Amygdala (tissue), 56 donors: Measurements from ENCODE around the gene CFAP43.

Experiments
- DNase-seq, 56 donors: peaks; one replicate each; lab custom pipeline; 2025; lab: John Stamatoyannopoulos, UW

CFAP43 gene

DNA sequence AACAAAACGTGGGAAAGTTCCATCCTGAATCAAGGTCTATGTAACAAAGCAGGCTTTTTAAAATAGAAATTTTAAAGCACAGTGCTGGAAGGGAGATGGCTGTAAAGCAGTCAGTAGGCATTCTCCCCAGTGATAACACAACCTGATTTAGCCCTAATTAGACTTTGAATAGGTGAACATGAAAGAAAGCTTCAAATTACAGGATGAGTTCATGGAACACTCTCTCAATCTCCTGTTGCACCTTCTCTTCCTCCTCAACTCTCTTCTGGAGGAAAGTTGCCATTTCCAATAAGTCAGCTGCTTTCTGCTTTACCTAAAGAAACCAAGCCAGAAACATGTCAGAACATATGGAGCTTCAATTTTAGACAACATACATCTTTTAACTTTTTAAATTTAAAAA is 90.1 kb downstream of the CFAP43 start:
- no peak for DNase-seq

DNA sequence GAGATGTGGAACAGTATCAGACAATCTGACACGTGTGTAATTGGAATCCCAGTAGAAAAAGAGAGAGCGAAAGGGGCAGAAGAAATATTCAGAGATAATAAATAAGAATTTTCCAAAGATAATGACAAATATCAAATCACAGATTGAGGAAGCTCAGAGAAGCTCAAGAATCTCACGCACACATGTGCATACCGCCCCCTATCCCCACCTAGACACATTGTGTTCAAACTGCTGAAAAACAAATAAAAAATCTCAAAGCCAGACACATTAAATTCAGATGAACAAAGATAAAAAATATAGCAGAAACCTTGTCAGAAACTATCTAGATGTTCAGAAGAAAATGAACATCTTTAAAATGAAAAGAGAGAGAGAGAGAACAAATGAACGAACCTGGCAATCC is 92.9 kb downstream of the CFAP43 start:
- DNase-seq = no peak

DNA sequence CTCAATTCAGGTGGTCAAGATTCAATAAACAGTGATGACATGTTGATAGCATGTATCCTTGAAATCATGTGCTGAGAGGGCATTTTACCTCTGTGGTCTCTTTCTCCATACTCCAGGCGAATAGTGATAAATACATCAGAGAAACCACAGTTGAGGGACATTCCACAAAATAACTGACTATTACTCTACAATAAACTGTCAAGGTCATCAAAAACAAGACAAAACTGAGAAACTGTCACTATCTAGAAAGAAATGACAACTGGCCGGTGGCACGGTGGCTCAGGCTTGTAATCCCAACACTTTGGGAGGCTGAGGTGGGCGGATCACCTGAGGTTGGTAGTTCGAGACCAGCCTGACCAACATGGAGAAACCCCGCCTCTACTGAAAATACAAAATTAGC is 94.0 kb downstream of the CFAP43 start:
- no peak for DNase-seq

DNA sequence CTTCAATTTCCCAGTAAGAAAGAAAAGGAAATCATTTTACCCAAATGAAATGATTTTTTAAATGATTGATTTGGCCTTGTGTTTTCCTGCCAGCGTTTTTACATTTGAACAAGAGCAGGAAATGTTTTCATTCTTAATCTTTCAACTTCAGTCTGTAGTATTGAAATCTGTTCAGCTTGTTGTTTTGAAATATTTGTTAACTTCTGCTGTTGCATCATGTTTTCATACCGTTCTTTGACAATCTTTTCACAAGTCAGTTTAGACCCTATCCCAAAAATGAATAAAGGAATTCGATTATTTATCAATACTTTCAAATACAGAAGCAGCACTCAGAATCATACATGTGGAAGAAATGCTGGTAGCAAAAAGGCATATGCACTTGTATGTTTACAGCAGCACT is 102.1 kb downstream of the CFAP43 start:
- no peak for DNase-seq

DNA sequence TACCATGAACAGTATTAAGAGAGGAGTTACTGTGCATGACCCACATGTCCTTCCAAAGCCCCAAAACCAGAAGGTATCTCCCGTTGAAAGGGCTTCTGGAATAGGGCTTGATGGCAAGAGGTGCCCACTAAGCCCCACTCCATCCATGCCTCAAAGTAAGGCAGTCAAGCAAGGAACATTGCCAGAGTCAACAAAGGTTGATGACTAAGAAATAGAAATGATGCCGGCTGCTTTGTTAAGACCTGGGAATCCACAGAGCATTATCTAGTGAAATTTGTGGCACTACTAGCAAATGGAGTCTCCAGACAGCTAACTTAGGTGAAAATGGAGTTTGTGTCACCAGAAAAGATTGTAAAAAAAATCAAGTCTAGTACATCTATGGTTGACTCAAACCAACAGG is 104.0 kb downstream of the CFAP43 start:
- DNase-seq = no peak

DNA sequence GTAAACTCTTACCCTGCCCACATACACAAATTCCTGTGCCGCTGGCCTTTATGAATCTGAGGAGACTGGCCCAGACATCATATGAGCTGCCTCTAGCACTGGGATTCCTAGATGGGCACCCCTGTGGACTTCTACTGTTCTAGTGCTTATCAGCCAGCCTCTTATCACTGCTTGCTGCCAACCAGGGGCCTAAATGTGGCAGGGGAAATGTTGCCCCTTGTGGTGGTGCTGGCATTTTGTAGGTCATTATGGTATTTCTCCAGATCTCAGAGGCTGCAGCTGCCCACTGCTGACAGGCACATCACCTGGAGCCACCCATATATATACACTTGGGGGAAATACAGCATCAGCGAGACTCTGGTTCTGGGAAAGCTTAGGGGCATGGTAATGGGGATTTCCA is 104.8 kb downstream of the CFAP43 start:
- DNase-seq = peak in 7 of 56 donors; percentile 3 to 19 (median 7)

DNA sequence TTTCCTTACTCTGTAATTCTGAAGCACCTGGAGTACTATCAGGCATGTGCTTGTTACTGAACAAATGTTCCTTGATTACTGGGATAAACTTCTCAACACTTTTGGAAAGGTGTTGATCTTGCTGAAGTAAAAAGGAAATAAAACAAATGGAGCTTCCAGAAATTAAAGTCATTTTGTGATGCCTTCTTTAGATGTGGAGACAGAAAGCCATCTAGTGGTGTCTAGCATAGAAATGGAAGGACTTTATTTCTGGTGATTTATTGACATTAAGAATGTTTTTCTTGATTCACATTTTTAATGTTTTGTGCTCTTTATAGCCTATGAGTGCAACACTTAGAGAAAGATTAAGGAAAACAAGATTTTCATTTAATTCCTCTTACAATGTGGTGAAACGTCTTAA is 108.8 kb downstream of the CFAP43 start:
- no peak for DNase-seq

DNA sequence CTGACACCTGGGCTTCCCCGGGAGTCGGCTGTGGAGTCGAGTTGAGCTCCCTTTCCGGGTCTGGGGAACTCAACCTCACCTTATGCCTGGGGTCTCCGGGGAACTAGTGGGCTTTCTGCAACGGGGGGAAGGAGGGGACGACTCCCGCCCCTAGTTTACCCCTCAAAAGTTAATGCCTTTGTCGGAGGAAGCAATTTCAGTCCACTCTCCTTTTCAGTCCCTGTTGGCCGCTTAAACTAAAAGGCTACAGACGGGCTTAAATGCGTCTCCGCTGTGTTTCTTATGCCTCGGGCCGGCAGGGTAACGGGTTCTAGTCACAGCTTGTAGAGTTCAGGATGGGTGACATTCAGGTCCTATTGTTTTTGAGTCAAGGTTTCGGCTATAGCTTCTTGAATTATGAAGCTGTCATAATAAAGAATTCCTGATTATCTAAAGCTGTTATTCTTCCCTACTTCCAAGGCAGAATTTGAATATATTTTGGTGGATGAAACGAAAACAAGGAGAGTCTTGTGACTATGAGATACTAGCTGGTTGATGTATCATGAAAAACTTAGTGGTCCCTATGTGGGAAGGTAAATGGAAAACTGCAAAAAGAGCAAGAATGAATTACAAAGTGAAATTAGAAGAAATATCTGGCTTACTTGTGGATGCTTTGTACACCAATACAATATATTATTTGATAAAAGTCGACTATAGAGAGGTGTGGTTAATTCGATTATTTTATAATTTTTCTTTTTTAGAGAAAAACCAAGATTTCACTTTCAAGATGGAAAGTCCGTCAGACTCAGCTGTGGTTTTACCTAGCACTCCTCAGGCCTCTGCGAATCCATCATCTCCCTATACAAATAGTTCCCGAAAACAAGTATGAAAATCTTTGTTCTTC is 109.7 kb downstream of the CFAP43 start:
- peak in 7 of 56 donors; percentile 11 to 53 (median 45) for DNase-seq

DNA sequence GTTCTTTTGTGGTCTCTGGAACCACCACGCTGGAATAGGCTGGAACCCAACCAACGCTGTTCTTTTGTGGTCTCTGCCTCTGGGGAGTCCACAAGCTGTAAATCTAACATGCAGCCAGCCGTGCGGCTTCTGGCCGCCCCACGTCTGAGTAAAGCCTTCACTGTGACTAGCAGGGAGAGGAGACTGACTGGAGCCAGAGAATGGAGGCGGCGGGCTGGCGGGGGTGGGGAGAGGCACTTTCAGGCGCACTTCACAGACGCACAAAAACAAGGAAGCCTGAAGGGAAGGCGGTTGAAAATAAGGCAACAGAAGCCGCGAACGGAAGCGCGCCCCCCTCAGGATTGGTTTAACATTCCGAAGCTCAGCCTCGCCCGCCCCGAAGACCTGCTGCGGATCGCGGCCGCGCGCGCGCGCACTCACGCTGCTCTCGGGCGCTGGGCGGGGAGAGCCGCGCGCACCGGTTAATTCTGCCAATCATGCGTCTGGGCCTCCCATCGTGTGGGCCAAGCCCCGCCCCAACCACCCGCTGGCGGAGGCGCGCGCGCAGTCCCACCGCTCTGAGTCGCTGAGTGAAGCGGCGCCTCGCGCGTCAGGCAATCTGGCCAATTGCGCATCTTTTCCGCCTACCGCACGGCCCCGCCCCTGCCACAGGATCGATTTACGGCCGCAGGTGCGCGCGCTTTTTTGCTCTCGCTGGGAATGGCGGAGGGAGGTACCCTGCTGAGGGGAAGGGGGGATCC is 110.5 kb downstream of the CFAP43 start, which contains the start of gene SFR1:
TSS of gene SFR1 (plus strand) at position 687 of the 740 bp plus-strand sequence. CDS start at position 700, 13 bp downstream.
- DNase-seq = peak; percentile 79 to 100 (median 97)

DNA sequence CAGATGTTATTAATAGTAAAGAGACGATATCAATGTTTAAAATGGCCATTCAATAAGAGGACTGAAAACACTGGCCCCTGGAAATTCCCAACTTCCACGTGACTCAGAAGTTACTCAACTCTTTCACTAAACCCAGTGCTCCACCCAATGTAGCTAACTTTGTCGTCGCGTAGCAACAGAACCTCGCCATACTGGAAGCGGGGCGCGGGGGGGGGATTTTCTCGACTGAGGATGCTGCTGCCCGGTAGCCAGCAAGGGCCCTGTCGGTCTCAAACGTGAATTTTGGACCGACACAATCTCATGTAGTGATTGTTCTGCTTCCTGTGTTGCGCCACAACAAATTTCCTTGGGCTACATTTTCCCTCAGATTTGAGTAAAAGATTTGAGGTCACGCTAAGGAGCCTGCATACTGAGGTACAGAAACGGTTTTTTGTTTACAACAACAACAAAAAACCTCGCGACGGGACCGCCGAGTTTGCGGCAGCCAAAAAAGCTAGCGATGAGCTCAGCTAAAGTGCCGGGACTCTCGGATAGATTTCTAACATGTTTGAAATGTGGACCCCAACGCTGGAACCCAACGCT is 111.2 kb downstream of the CFAP43 start:
- DNase-seq = peak in 47 of 56 donors; percentile 10 to 77 (median 54)

DNA sequence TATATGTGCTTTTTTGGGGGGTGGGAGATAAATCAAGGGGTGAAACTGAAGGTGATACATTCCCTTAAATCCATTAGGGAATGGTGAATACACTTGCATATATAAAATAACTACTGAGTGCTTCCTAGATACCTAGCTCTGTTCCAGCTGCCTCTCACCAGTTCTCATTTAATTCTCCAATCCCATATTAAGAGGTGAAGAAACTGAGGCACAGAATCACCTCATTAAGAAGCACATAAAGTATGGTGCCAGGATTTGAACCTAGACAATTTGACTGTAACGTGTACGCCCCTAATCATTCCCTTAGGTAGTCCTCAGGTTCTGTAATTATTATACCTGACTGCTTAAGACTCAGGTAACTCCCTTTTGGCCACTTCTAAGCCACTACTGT is 111.7 kb downstream of the CFAP43 start:
- no peak for DNase-seq

DNA sequence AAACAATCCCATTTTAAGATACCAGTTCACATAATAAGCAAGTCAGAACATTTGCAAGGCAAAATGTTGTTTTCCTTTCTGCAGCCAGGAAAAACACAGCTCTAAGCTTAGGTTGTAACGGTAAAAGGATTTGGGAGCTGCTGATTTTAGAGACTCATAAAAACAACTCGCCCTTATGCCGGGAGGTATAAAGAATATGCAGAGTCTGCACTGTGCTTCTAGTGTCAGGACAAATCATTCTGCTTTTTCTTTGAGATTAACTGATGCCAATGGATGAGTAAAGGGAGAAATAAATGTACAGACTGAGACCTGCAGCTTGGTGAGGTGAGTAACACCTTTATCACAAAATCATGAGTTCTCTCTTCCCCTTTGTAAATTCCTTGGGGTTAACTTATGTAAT is 112.2 kb downstream of the CFAP43 start:
- no peak for DNase-seq

DNA sequence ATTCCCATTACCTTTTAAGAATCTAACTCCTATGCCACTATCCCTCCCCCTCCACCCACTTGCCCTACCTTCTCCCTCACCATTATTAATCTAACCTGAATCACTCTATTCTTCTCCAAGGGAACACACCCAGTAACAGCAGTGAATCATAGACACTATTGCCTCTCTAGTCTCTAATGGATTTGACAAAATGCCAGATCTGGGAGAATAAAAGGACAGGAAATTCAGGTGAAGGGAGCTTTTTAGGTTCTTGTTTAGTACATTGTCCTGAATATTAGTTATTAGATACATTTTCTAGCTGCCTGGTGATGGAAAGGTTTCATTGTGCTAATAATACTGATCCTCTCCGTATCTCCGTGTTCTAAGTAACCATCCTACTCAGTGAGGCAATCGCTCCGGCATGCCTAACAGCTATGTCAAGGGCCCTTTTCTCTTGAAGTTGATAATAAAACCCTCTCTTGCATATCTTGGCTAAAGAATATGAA is 114.3 kb downstream of the CFAP43 start:
- DNase-seq = no peak

DNA sequence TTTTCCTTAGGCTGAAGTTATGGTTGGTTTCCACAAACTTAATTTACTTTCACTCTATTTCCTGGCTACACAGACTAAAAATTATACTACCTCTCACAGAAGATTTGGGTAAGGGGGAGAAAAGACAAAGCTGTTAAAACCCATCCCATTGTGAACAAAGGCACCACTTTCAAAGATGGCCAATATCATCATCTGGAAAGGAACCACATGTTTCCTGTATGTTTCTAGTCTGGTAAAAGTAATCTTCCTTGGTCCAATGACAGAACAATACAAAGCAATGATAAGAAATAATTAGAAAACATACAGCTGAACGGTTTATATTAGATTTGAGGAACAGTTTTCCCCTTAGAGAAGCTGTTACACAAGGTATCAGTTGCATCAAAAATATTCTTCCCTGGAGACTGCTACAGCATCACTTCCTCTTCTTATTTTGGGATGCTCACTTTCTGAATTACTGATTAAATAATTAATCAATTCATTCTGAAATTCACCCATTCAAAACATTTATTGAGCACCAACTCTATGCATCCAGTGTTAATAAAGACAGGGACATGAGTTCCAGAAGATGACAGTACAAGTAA is 118.7 kb downstream of the CFAP43 start:
- DNase-seq = no peak

DNA sequence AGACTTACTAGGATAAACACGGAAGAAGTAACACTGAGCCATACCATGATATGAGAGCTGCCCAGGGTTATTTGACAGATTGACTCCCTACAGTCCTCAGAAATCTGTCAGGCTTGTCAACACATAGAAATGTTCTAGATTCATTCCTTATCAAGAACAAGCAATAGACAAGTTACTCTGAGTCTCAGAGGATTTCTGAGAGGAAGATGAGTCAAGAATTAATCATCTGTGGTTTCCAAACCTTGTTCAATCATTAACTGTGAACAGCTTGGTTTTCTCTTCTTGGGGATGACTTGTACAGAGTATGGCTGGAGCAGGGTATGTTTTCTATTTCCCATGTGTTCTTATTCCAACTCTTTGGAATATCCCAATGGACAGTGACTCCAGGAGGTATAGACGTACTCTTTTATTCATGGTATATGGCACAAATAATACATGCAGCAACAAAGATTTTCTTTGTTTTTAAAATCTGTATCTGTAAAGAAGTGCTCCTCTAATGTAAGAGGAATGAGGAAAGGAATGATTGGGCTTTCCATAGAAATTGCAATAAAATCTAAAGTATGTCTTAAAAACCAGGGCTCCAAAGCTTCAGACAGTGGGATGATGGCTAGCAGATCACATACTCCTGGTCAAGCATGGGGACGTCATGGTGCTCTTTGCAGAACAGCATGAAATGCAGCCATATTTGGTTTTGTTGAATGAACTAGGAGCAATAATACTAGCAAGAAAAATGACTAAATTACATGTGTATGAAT is 122.1 kb downstream of the CFAP43 start:
- no peak for DNase-seq

DNA sequence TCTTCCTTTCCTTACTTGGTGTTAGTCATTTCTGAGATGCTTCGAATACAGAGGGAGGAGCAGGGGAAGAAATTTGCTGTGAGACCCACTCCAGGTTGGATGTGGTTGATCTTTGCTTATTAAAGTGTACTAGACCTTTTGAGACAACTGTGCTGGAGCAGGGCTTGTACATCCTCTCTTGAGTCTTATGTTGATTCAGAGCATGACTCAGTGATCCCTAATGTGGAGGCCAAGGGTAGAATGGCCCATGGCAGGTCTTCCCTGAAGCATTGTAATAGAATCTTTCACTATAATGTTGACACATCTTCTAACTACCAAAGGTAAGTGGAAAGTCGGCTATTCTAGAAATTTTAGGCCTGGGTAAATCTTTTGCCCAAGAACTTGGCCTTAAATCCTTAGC is 127.2 kb downstream of the CFAP43 start:
- no peak for DNase-seq

DNA sequence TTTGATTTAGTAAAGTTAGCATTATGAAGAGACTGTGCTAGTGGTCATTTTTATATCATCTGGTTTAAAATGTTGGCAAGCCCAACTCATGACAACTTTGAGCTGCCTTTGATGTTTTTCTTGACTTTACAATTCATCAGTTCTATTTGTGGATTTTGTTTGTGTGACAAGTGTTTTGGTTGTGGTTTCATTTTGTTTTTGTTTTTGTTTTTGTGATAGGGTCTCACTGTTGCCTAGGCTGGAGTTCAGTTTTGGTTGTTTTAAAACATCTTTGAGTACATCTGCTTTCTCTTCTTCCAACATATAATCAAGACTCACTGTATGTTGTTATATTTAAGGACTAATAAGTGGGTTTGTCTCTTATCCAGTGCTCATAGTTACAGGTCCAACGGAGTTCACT is 127.7 kb downstream of the CFAP43 start:
- DNase-seq = no peak

DNA sequence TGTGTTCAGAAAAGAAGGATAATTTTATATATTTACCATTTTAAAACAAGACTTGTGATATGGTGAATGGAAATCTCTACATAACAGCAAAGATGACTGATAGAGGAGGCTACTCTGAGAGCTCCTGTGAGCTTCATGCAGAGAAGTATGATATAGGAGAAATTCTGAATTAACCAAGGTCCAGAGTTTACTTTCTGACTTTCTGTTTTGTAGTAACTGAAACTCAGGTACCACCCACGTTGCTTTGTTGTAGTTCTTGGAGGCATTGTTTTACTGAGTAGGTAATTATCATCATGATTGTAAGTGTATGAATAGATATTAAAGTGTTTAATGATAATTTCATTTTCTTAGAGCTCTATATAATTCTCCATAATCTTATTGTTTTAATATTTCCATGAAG is 128.2 kb downstream of the CFAP43 start:
- no peak for DNase-seq

DNA sequence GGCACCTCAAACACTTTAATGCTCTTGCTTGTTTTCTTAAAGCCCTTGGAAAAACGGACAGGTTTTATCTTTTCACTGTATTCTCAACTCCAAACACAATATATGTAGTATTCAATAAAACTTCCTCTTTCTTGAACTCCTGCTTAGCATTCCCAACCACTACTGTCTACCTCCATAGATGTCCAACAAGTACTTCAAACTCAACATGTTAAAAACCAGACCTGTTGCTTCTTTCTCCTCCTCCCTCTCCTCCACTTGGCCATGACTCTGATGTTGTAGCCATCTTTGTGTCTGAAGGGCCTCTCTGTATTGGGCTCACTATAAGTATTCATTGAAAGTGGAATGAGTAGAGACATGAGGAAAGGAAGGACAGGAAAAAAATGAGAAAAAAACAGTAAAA is 130.3 kb downstream of the CFAP43 start:
- no peak for DNase-seq

DNA sequence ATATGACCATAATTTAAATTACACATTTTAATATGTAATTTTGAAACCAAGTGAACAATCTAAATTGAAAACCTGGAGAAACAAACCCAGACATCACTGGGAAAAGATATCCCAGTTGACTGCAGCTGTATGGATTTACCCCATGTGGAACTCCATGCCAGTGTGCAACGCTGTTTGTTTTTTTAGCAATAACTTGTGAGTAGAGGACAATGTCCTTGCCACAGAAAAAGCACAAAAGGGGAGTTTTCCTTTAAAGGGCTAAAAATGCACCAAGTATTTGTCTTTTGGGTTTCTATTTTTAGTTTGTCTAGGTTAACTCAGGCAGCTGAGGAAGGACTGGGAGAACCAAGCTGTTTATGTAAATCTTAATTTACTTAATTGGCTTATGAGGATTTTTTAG is 131.4 kb downstream of the CFAP43 start:
- DNase-seq = no peak
